ENCODE measurements around the gene ADM.

ADM gene

GRCh38 chr11:10329935-10330334 is 25.1 kb downstream of the ADM start:
- DNase-seq = no peak

DNA sequence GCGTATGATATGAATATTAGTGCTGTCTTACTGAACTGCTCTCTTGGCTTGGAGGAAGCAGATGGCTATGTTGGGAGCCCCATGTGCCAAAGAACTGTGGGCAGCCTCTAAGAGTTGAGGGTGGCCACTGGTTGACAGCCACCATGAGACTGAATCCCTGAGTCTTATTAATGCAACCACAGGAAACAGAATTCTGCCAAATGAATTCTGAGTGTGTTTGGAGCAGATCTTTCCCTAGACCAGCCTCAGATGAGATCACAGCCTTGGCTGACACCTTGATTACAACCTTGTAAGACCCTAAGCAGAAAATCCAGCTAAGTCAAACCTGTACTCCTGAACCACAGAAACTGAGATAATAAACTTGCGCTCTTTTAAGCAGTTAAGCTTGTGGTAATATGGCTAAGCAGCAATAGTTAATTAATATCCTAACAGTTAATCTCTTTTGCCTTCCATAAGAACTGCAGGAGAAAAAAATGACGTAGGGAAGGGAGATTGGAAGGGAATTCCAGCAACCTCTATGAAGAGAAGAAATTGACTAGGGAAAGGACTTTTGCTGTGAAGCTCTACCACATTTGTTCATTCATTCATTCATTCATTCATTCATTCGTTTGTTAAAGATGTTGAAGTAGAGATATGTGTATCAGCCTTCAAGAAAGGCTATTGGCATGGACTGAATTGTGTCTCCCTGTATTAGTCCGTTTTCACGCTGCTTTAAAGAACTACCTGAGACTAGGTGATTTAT is 26.8 kb downstream of the ADM start:
- DNase-seq = no peak

DNA sequence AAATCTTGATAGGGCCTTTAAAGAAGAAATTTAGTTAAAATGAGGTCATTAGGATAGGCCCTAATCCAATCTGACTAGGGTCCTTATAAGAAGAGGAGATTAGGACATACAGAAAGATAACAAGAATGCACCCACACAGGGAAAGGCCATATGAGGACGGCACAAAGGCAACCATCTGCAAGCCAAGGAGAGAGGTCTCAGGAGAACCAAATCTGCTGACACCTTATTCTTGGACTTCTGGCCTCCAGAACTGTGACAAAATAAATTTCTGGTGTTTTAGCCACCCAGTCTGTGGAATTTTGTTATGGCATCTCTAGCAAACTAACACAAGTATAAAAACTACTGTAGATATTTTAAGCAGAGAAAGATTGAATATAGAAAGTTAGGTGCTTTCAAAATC is 28.6 kb downstream of the ADM start:
- DNase-seq = no peak

- DNase-seq = no peak
Measured at GRCh38 chr11:10338287-10338686, 33.4 kb downstream of the ADM start.

DNA sequence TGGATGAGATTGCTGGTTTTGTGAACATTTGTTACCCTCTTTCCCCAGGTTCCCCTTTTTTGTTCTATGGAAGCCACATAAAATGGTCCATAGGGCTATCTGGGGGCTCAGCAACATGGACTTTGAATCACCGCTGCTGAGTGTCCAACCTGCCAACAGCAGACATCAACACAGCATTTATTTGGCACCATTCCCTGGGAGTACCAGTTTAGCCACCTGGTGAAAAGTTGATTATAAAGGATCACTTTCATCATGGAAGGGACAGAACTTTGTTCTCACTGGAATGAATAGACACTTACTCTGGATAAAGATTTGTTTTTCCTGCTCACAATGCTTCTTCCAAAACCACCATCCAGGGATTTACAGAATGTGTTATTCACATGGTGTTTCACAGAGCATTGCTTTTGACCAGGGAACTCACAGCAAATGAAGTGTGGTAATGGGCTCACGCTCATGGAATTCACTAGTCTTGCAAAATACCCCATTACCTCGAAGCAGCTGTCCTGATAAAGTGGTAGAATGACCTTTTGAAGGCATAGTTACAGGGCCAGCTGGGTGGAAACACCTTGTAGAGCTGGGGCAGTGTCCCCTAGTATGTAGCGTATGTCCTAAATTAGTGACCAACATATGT is 43.9 kb downstream of the ADM start:
- DNase-seq = no peak

DNA sequence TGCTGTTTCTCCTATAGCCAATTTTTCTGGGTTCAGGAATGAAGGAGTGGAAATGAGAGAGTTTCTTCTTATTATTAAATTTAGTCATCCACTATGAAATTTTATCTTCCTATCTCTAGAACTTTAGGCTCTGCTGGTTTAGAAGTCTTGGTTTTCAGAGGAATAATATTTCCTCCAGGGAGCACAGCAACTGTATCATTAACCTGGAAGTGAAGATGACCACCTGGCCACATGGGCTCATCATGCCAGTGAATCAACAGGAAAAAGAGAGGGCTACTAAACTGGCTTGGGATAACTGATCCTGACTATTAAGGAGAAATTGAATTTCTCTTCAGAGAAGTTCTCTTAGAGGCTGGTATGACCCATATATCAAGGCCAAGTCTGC is 44.4 kb downstream of the ADM start:
- no peak for DNase-seq

DNA sequence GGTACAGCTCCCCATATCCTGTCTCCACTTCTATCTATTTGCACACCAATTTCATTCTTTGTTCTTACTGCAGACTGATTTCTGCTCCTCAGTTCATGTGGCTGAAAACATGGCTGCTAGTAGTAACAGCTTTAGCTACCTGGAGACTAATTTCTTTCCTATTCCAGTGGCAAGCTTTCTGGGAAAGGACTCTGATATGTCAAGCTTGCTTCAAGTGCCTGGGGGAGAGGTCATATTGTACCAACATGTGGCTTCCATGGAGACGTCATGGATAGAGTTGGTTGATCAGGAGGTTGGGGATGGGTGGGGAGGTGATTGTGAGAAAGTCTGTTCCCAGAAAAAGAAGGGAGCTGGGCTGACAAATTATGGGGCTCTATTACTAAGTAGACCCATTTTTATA is 44.9 kb downstream of the ADM start:
- DNase-seq = peak; percentile 66

- DNase-seq = no peak
Measured at GRCh38 chr11:10350334-10350733, 45.5 kb downstream of the ADM start.

- no peak for DNase-seq
Measured at GRCh38 chr11:10351435-10351764, 46.5 kb downstream of the ADM start.

DNA sequence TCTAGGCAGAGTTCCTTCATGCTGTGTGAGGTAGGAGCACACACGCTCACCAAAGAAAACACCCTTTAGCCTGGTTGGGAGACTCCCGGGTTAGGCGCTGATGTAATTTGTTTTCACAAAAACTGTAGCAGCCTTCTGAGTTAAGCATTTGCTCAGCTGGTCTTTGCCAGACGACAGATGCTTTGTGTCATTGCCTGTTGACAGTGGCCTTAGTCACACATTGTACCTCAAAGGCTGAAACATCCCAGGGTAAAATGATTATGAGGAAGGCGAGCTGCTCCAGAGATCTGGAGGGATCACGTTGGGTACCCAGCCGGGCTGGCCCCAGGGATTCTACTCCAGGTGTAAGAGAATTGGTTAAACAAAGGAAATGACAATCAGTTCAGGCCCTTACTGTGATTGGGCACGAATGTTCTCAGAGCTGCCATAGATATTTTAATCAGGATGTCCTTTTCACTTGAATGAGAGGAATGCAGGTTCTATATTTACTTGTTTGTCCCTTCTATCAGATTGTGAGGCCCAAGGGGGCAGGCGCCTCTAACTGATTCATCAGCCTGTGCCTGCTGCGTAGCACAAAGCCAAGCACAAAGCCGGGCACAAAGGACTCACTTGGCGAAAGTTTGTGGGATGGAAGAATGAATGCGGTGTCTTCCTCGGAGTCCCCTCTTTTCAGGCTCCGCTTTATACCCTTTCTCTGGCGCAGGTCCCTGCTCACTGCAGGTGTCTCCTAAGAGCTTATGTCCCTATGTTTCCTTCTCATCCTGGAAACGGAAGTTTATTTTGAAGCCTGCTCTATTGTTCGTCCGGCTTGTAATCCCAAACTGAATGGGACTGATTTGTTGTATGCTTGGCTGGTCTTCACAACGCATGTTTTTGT is 47.1 kb downstream of the ADM start:
- peak; percentile 95 for DNase-seq

GRCh38 chr11:10352921-10353550 is 48.2 kb downstream of the ADM start:
- no peak for DNase-seq

DNA sequence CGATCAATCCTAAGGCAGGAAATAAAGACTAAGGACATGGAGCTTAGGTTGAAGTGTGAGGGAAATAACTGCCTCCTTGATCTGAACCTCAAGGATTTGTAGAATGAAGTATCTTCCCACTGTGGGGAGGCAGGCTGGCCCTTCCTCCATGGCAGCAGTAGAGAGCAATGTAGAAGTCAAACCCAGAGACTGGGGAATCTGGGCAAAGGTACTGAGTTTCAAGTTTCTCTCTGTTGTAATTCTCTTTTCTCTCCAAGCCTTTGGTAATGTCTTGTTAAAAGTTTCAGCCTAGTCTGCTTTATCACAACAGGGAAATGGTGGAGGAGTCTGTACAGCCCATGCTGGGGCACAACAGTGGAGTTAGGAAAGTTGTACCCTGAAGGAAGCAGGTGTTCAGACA is 49.5 kb downstream of the ADM start:
- DNase-seq = no peak

GRCh38 chr11:10355257-10355661 is 50.4 kb downstream of the ADM start:
- no peak for DNase-seq

- no peak for DNase-seq
Measured at GRCh38 chr11:10356161-10356560, 51.3 kb downstream of the ADM start.

All from DMS153 (cell line).